ENCODE results near the gene DNMBP.

- TF ChIP-seq GATA3 (IDR thresholded peaks at IDR 0.05; ENCODE audit: low read depth, low read length) (no peak), GATA2 (IDR thresholded peaks at IDR 0.05; ENCODE audit: low read depth, low read length) (no peak)
Measured at GRCh38 chr10:99967961-99968360, 41.8 kb downstream of the DNMBP start.

All from SH-SY5Y (cell line).